GM21619 (cell line): ENCODE measurements around the gene MCC.
A peak's percentile ranks its signal among the peaks of the same experiment; 100 is the strongest.

Experiments used
- ATAC-seq: cut with Tn5 transposase; IDR thresholded peaks from one replicate; pipeline ENCODE4 v1.9.1; 2021; ENCODE audit not compliant: unreplicated experiment

Gene MCC

GRCh38 chr5:113042491-113043243 is 445.6 kb downstream of the MCC start:
- ATAC-seq: no peak

DNA sequence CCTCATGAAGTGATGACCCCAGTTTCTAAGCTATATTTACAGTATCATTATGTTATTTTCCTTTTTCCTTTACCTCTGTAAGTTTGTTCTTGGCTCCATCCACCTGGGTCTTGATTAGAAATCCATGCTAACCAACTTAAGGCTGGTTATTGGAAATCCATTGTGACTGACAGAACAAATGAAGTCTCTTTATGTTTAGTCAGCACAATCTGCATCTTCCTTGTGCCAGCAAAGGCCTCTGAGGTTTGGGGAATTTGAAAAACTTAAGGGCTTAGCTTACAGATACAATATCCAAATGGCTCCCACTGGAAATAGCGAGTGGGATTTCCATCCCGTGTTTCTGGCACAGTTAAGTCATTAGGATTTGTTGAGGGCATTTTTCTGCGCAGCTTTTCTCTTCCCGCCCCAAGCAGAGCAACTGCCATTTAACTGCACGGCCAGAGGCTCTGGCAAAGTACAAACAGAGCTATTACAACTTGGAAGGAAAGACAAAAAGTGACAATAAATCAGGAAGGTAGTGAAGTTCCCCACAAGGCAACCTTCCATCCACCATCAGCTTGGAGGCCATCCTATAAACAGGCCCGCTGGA is 447.5 kb downstream of the MCC start:
- ATAC-seq: no peak

DNA sequence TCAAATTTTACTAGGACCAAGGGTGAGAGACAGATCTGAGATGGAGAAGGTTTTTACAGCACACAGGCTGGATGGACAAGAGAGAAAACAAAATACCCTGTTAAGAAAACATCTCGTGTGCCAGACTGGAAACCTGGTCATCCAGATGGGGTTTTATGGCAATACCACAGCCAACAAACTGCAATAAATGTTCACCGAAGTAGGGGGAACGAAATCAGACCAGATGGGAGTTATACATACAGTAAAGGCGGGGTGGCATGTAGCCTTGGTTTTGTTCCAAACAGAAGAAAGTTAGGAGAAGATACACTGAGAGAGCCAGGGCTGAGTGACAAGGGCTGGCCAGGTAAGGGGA is 448.3 kb downstream of the MCC start:
- ATAC-seq: no peak

DNA sequence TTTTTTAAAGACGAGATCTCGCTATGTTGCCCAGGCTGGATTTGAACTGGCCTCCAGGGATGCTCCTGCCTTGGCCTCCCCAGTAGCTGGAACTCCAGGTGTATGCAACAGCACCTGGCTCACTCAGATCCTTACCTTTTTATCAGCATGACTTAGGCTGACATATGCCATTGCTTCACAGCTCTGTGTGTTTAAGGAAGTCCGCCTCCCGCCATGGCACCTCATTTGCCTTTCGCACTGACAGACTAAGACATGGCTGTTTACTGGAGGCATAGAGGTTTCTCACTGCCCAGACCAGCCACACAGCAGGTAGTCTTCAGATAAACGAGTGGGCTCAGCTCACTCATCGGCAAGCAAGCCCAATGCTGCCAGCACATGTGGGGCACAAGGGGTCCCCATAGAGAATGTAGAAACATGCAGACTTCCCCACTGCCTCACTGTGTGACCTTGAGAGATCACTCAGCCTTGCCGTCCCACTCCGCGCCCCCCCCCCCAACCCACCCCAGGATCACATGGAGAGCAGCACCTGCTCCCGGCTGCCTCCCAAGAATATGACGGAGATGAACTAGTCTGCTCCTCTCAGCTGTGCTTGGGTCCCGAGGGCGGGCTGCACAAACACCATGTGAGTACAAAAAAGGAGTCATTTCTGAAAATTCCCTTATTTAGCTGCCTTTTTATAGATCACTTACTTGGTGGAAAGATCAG is 448.9 kb downstream of the MCC start:
- ATAC-seq: no peak

DNA sequence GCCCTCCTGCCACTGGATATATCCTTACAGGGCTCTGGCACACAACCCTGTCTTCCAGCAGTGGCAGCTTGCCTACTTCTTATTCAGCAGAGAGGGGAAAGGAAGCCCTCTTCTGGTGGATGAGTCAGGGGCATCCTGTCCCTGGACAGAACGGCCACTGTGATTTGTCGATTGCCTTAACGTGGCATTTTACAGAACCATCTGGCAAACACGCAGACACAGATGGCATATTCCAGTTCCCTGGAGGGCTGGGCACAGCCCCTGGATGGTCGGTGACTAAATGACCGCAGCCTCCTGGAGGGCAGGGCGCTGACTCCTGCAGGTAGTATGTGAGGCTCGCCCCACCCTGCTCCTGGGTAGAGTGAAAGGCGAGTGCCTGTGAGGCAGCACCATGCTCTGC is 449.5 kb downstream of the MCC start:
- ATAC-seq: no peak

- ATAC-seq: no peak
Observed at GRCh38 chr5:113038136-113038535, 450.1 kb downstream of the MCC start.

DNA sequence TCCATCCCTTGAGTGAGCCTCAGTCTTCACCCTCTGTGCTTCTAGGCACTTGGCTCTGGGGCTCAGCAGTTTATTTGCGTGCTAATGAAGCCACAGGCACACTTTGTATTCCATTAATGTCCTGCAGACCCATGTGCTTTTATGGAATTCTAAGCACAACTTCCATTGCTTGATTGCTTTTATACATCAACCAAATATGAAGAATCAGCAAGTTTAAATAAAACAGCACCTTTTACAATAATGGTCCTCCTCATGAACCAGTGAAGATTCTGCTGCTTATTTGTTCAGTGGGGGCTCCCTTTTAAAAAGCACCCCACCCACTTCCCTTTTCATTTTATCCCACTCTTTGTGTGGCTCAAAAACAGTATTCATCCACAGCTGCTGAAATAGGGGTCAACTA is 451.4 kb downstream of the MCC start:
- ATAC-seq: no peak

DNA sequence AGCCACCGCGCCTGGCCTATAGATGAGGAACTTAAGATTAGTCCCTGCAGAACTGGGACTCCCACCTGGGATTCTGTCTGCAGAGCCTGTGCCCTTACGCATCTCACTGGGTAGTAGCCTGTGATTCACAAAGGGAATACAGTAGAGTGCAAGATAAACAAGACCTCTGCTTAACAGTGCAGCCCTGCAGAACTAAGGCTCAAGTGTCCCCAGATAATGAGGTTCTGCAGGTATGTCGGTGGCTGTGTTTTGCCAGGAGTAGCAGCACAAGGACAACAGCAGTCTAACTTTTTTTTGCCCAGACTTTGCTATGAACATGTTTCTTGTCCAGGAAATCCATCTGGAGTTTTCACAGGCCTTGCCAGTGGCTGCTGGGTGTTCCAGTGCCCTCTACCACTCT is 451.9 kb downstream of the MCC start:
- ATAC-seq: no peak

DNA sequence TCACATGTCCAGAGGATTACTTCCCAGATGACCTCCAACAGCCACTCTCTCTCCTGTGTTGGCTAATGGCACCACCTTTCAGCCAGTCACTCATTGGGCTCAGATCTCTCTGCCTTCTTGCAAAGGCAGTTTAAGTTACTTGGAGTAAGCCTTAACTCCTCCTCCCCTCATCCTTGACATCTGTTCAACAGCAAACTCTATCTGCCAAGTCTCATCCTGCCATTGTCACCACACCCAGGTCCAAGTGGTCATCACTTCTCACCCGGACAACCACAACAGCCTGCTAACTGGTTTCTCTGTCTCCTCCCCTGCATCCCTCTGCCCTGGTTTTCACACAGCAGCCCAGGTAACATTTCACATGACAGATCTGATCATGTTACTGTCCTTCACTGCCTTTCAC is 453.2 kb downstream of the MCC start:
- ATAC-seq: no peak

DNA sequence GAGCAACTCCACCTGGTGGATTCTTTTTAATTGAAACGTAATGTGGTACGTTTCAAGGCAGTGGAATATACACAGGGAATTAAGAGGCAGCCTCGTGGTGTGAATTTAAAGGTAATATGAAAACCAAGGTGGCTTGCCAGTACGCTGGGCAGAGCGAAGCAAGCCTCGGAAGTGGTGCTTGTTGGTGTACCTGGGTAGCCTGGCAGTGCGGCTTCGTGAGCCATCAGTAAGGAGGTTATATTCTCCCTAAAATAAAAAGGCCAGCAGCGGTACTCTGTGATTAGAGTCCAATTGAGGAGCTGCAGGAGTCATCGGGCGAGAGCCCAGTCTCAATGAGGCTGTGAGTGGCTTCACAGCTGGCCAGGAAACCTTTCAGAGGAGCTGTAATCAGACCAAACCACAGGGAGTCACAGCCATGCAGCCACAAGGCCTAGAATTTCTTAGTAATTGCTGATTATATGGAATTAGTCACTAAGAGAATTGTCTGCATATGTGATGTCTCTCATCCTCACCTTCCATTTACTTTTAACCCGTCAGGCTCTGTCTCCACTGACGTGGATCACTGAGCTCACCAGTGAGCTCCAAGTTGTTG is 454.0 kb downstream of the MCC start:
- no peak for ATAC-seq

GRCh38 chr5:113031557-113031956 is 456.7 kb downstream of the MCC start:
- no peak for ATAC-seq

DNA sequence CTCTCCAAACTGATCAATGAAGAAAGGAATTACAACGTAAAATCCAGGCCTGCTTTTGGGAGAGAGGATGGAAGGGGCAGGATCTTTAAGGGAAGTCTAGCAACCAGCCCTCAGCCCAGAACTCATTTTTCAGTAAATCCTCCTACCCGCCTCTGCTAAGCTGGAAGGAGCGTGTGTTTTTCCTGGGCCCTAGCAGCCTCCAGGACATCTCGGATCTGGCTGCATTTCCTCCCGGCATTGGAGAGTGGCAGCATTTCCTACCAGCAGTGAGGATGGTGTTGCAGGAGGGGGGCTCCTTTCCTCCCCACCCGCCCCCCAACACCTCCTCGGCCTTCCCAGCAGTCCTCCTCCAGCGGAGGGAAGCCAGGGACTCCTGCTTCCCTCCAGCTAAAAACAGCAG is 457.1 kb downstream of the MCC start:
- ATAC-seq: no peak

GRCh38 chr5:113029614-113030013 is 458.6 kb downstream of the MCC start:
- ATAC-seq: no peak

- ATAC-seq: no peak
Observed at GRCh38 chr5:113027431-113027830, 460.8 kb downstream of the MCC start.

DNA sequence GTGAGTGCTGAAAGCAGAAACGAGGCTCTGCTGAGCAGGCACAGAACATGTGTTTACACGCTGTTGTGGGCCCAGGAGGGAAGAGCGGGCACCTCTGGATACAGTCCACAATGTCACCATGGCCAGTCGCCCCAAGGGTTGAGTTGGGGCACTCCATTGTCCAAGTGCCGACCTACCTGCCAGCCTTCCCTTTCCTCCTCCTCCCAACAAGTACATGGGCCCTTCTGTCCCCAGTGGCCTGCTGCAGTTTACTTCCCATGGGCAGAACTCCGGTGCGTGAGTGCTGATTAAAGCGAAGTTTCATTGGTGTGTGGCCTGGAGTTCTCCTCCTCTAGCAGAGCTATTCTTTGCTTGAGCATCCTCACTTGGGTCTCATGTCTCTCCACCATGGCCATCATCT is 461.2 kb downstream of the MCC start:
- ATAC-seq: no peak

- no peak for ATAC-seq
Observed at GRCh38 chr5:113026211-113026610, 462.0 kb downstream of the MCC start.

DNA sequence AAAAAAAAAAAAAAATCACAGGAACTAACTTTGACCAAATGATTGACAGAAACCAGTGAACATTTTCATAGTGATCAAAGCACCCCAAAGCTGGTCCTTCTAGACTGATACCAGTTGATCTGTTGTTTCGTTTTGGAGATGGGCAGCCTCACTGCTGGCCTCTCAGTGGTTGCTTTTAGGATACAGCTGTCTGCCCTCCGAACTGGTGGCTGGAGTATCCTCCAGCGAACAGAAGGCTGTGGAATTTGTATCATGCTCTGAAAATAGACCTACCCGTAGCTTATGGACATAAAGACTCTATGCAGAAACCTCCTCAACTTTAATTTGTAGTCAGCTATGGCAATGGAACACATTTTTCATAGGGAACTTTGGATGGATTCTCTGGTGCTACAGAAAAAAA is 462.7 kb downstream of the MCC start:
- no peak for ATAC-seq

DNA sequence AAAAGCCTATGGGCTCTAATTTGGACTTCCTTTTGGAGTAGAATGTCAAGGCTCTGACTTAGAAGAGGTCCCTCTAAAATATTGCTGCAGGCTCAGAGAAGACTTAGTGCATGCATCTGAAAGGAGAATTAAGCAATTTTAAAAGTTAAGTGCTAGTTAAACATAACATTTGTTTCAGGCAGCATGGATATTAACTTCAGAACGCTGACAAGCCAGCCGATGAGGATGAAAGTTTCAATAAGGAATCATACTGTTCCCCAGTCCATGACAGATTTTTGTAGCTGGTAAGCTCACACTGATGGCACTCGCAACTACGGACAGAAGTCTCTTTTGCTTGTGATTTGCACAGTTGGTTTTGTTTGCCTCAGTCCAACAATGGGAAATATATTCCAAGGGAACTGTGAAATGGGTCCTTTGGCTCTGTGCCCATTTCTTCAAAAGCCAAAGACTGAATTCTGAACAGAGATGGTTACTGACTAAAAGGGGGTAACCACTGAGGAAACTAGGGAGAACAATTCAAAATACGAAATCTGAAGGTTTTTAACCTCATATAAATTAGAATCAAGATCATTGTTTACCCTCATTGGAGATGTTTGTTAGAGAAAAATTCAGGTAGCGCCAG is 464.1 kb downstream of the MCC start:
- ATAC-seq: no peak

DNA sequence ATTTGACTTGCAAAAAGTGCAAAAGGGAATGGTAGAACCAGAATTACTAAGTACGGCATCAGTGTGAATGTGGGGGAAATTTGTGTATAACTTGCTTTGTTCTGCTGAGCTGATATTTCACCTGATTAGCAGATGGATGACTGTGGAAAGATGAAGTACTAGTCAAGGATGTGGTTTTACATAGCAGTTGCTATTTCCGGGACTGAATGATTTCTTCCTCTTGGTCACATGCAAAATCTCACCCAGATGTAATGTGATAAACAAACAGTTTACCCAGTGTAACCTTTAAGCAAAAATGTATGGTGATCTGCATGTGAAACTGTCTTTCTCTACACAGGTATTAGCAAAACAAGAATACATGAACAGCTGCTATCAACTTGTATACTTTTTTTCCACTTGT is 465.6 kb downstream of the MCC start:
- peak; percentile 84 for ATAC-seq

- ATAC-seq: no peak
Observed at GRCh38 chr5:113020461-113021273, 467.6 kb downstream of the MCC start.
